ENCODE data around the gene PSMD1.
"Not testable (repeated sequence)": the region's sequence is repeated elsewhere in the genome, so short reads cannot be mapped to it uniquely, and the experiment has no call there.

Gene PSMD1

GRCh38 chr2:231099918-231100317 is 43.3 kb downstream of the PSMD1 start:
- Histone ChIP-seq H3K9me3 (ENCODE audit: control insufficient read depth in 2 of 2, low read length in 2 of 2) (peaks cover 3 to 6% of the 10 kb centered on the region in 2 donors), H3K4me3 (ENCODE audit: low read length in 2 of 2) (no peak overlapping the region), H3K36me3 (ENCODE audit: control insufficient read depth in 2 of 2, insufficient read depth in 2 of 2, low read length in 2 of 2) (peaks cover 3 to 15% of the 10 kb centered on the region in 2 donors), H3K4me1 (ENCODE audit: control insufficient read depth, insufficient read depth, low read length) (peaks cover 2% of the 10 kb centered on the region), H3K9ac (ENCODE audit: low read length in 2 of 2) (no peak overlapping the region), H3K27me3 (ENCODE audit: control insufficient read depth in 1 of 2, insufficient read depth in 2 of 2, low read length in 2 of 2) (no peaks in the 10 kb centered on the region), H3K27ac (ENCODE audit: low read length) (no peak overlapping the region)

- H3K4me3 ChIP-seq (ENCODE audit: low read length in 2 of 2); H3K27me3 ChIP-seq (ENCODE audit: control insufficient read depth in 1 of 2, insufficient read depth in 2 of 2, low read length in 2 of 2); H3K4me1 ChIP-seq (ENCODE audit: control insufficient read depth, insufficient read depth, low read length); H3K9ac ChIP-seq (ENCODE audit: low read length in 2 of 2); H3K27ac ChIP-seq (ENCODE audit: low read length); H3K9me3 ChIP-seq (ENCODE audit: control insufficient read depth in 2 of 2, low read length in 2 of 2): not testable (repeated sequence)
- peaks cover 3 to 12% of the 10 kb centered on the region in 2 donors for H3K36me3 ChIP-seq (ENCODE audit: control insufficient read depth in 2 of 2, insufficient read depth in 2 of 2, low read length in 2 of 2)
These were observed 43.7 kb downstream of the PSMD1 start for GRCh38 chr2:231100321-231100720.

DNA sequence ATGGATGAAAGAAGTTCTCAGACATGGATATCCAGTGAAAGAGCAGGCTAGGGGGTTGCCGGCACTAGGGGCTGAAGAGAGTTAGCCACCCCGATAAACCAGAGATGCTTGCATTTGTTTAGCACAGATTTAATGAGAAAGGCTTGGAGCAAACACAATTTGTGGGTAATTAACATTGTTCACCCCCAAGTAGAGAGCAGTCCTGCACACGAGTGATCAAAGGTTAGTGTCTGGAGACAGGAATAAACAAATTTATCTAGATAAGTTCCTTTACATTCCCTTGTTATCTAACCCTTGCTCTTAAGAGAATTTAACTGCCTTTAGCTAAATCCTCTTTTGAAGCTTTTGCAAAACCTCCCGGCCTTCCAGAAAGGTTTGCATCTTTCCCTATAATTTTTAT is 44.3 kb downstream of the PSMD1 start:
- Histone ChIP-seq H3K9ac (ENCODE audit: low read length in 2 of 2) (no peak overlapping the region), H3K36me3 (ENCODE audit: control insufficient read depth in 2 of 2, insufficient read depth in 2 of 2, low read length in 2 of 2) (peaks cover 3 to 12% of the 10 kb centered on the region in 2 donors), H3K27ac (ENCODE audit: low read length) (no peak overlapping the region), H3K4me3 (ENCODE audit: low read length in 2 of 2) (no peak overlapping the region), H3K4me1 (ENCODE audit: control insufficient read depth, insufficient read depth, low read length) (peaks cover 2% of the 10 kb centered on the region), H3K9me3 (ENCODE audit: control insufficient read depth in 2 of 2, low read length in 2 of 2) (peaks cover 3 to 6% of the 10 kb centered on the region in 2 donors), H3K27me3 (ENCODE audit: control insufficient read depth in 1 of 2, insufficient read depth in 2 of 2, low read length in 2 of 2) (no peaks in the 10 kb centered on the region)

DNA sequence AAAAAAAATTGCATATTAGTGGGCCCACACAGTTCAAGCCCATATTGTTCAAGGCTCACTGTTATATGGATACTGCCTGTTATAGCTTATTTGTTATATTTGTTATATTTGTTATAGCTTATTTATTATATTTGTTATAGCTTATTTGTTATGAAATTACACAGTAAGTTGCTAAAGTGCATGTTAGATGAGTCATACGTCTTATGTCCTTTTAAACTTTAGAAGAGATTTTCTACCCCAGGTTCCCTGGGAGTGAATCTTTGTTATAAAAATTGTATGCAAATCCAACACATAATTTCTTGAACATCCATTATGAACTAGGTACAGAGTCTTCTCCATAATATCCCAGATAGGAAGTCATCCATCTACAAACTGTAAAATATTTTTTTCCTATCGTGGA is 46.1 kb downstream of the PSMD1 start:
- Histone ChIP-seq H3K27ac (ENCODE audit: low read length) (no peak overlapping the region), H3K36me3 (ENCODE audit: control insufficient read depth in 2 of 2, insufficient read depth in 2 of 2, low read length in 2 of 2) (peaks cover 3 to 12% of the 10 kb centered on the region in 2 donors)

DNA sequence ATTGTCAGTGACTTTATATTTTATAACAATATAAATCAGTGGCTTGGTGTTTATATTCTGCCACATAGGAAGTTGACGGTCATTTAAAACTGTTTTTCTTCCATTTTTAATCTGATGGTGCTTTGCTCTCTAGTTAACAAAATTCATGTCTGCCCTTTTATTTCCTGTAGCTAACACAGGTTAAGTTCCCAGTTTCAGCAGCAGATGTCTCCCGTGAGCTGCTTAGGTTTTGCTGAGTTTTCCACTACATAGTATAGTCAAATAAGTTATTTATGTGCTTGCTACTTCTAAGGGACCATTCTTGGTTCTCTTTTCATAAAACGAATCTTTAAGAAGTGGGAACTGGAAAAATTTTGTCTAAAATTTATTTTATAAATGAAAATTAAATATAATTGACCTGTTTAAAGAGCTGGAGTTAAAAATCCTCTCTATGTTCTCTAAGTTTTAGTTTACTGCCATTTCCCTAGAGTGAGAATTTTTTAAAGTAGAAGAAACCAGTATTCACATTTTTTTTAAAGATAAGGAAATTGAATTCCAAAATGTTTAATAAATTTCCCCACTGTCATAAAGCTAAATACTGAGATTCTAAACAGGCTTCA is 47.5 kb downstream of the PSMD1 start:
- Histone ChIP-seq H3K4me3 (ENCODE audit: low read length in 2 of 2) (no peak overlapping the region), H3K9ac (ENCODE audit: low read length in 2 of 2) (peak overlapping the region in 1 of 2 donors; percentile 3), H3K4me1 (ENCODE audit: control insufficient read depth, insufficient read depth, low read length) (peaks cover 2% of the 10 kb centered on the region), H3K36me3 (ENCODE audit: control insufficient read depth in 2 of 2, insufficient read depth in 2 of 2, low read length in 2 of 2) (peaks cover 7 to 16% of the 10 kb centered on the region in 2 donors), H3K27ac (ENCODE audit: low read length) (peak overlapping the region; percentile 12), H3K27me3 (ENCODE audit: control insufficient read depth in 1 of 2, insufficient read depth in 2 of 2, low read length in 2 of 2) (no peaks in the 10 kb centered on the region), H3K9me3 (ENCODE audit: control insufficient read depth in 2 of 2, low read length in 2 of 2) (peaks cover 3 to 6% of the 10 kb centered on the region in 2 donors)

More for the DNA sequence above, 46.1 kb downstream of the PSMD1 start:
- H3K9ac ChIP-seq (ENCODE audit: low read length in 2 of 2): no peak overlapping the region
- H3K4me3 ChIP-seq (ENCODE audit: low read length in 2 of 2): no peak overlapping the region
- peaks cover 3 to 6% of the 10 kb centered on the region in 2 donors for H3K9me3 ChIP-seq (ENCODE audit: control insufficient read depth in 2 of 2, low read length in 2 of 2)
- H3K27me3 ChIP-seq (ENCODE audit: control insufficient read depth in 1 of 2, insufficient read depth in 2 of 2, low read length in 2 of 2): no peaks in the 10 kb centered on the region
- H3K4me1 ChIP-seq (ENCODE audit: control insufficient read depth, insufficient read depth, low read length): peaks cover 2% of the 10 kb centered on the region

GRCh38 chr2:231110551-231110950 is 53.9 kb downstream of the PSMD1 start:
- Histone ChIP-seq H3K27me3 (ENCODE audit: control insufficient read depth in 1 of 2, insufficient read depth in 2 of 2, low read length in 2 of 2) (no peaks in the 10 kb centered on the region), H3K9me3 (ENCODE audit: control insufficient read depth in 2 of 2, low read length in 2 of 2) (no peaks in the 10 kb centered on the region), H3K9ac (ENCODE audit: low read length in 2 of 2) (no peak overlapping the region), H3K4me1 (ENCODE audit: control insufficient read depth, insufficient read depth, low read length) (no peaks in the 10 kb centered on the region), H3K27ac (ENCODE audit: low read length) (no peak overlapping the region), H3K36me3 (ENCODE audit: control insufficient read depth in 2 of 2, insufficient read depth in 2 of 2, low read length in 2 of 2) (peaks cover 4 to 5% of the 10 kb centered on the region in 2 donors), H3K4me3 (ENCODE audit: low read length in 2 of 2) (no peak overlapping the region)

- no peaks in the 10 kb centered on the region for H3K27me3 ChIP-seq (ENCODE audit: control insufficient read depth in 1 of 2, insufficient read depth in 2 of 2, low read length in 2 of 2)
These were observed 55.3 kb downstream of the PSMD1 start for GRCh38 chr2:231111987-231112386.

GRCh38 chr2:231113489-231113888 is 56.8 kb downstream of the PSMD1 start:
- Histone ChIP-seq H3K36me3 (ENCODE audit: control insufficient read depth in 2 of 2, insufficient read depth in 2 of 2, low read length in 2 of 2) (peaks cover 4 to 5% of the 10 kb centered on the region in 2 donors), H3K4me1 (ENCODE audit: control insufficient read depth, insufficient read depth, low read length) (no peaks in the 10 kb centered on the region), H3K27me3 (ENCODE audit: control insufficient read depth in 1 of 2, insufficient read depth in 2 of 2, low read length in 2 of 2) (no peaks in the 10 kb centered on the region), H3K4me3 (ENCODE audit: low read length in 2 of 2) (no peak overlapping the region), H3K9me3 (ENCODE audit: control insufficient read depth in 2 of 2, low read length in 2 of 2) (no peaks in the 10 kb centered on the region), H3K27ac (ENCODE audit: low read length) (no peak overlapping the region), H3K9ac (ENCODE audit: low read length in 2 of 2) (no peak overlapping the region)

More at GRCh38 chr2:231111987-231112386, 55.3 kb downstream of the PSMD1 start:
- Histone ChIP-seq H3K27ac (ENCODE audit: low read length) (no peak overlapping the region), H3K36me3 (ENCODE audit: control insufficient read depth in 2 of 2, insufficient read depth in 2 of 2, low read length in 2 of 2) (peaks cover 4 to 5% of the 10 kb centered on the region in 2 donors), H3K4me3 (ENCODE audit: low read length in 2 of 2) (no peak overlapping the region), H3K9me3 (ENCODE audit: control insufficient read depth in 2 of 2, low read length in 2 of 2) (no peaks in the 10 kb centered on the region), H3K4me1 (ENCODE audit: control insufficient read depth, insufficient read depth, low read length) (no peaks in the 10 kb centered on the region), H3K9ac (ENCODE audit: low read length in 2 of 2) (no peak overlapping the region)

- no peak overlapping the region for H3K27ac ChIP-seq (ENCODE audit: low read length)
- no peaks in the 10 kb centered on the region for H3K9me3 ChIP-seq (ENCODE audit: control insufficient read depth in 2 of 2, low read length in 2 of 2)
- H3K4me1 ChIP-seq (ENCODE audit: control insufficient read depth, insufficient read depth, low read length): no peaks in the 10 kb centered on the region
These were observed 59.0 kb downstream of the PSMD1 start for GRCh38 chr2:231115651-231116050.

GRCh38 chr2:231117148-231117547 is 60.5 kb downstream of the PSMD1 start:
- Histone ChIP-seq H3K27me3 (ENCODE audit: control insufficient read depth in 1 of 2, insufficient read depth in 2 of 2, low read length in 2 of 2) (no peaks in the 10 kb centered on the region), H3K9me3 (ENCODE audit: control insufficient read depth in 2 of 2, low read length in 2 of 2) (no peaks in the 10 kb centered on the region), H3K36me3 (ENCODE audit: control insufficient read depth in 2 of 2, insufficient read depth in 2 of 2, low read length in 2 of 2) (no peaks in the 10 kb centered on the region), H3K9ac (ENCODE audit: low read length in 2 of 2) (no peak overlapping the region), H3K27ac (ENCODE audit: low read length) (no peak overlapping the region), H3K4me3 (ENCODE audit: low read length in 2 of 2) (no peak overlapping the region), H3K4me1 (ENCODE audit: control insufficient read depth, insufficient read depth, low read length) (no peaks in the 10 kb centered on the region)

More at GRCh38 chr2:231115651-231116050, 59.0 kb downstream of the PSMD1 start:
- Histone ChIP-seq H3K36me3 (ENCODE audit: control insufficient read depth in 2 of 2, insufficient read depth in 2 of 2, low read length in 2 of 2) (no peaks in the 10 kb centered on the region), H3K9ac (ENCODE audit: low read length in 2 of 2) (no peak overlapping the region), H3K4me3 (ENCODE audit: low read length in 2 of 2) (no peak overlapping the region), H3K27me3 (ENCODE audit: control insufficient read depth in 1 of 2, insufficient read depth in 2 of 2, low read length in 2 of 2) (no peaks in the 10 kb centered on the region)

DNA sequence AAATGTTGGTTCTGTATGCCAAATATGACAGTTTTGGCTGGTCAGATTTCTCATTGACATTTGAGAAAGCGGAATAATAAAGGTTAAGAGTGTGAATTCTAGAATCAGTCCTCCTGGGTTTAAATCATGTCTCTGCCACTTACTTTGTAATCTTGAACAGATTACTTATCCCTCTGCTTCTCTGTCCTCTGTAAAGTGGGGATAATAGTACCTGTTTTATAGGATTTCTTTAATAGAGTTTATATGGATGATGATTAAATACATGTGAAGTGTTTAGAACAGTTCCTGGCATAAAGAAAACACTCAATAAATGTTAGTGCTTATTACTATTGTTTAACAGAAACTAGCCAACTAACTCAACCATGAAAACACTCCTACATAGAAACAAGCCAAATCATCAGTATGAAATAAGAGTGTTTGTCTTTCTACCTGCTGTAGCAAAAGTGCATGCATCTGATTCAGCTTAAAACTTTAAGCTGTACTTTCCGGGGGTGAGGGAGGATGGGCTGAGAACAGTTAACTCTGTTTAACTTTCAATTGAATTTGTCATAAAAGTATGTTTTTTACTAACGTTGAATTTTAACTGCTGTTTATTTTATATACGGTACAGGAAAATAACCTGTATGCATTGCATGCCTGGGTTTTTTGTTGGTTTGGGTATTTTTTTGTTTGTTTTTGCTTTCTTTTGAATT is 61.4 kb downstream of the PSMD1 start:
- Histone ChIP-seq H3K4me1 (ENCODE audit: control insufficient read depth, insufficient read depth, low read length) (no peaks in the 10 kb centered on the region), H3K27ac (ENCODE audit: low read length) (no peak overlapping the region), H3K4me3 (ENCODE audit: low read length in 2 of 2) (no peak overlapping the region), H3K9me3 (ENCODE audit: control insufficient read depth in 2 of 2, low read length in 2 of 2) (no peaks in the 10 kb centered on the region), H3K27me3 (ENCODE audit: control insufficient read depth in 1 of 2, insufficient read depth in 2 of 2, low read length in 2 of 2) (no peaks in the 10 kb centered on the region), H3K9ac (ENCODE audit: low read length in 2 of 2) (no peak overlapping the region), H3K36me3 (ENCODE audit: control insufficient read depth in 2 of 2, insufficient read depth in 2 of 2, low read length in 2 of 2) (no peaks in the 10 kb centered on the region)

Data from stomach smooth muscle (tissue), 2 donors.